BJ (cell line): ENCODE measurements around the gene TEX36. TPM values are rescaled to one million over a fixed set of nuclear protein-coding genes. Genes with fewer than 3 reads are reported as not detected.
A peak's percentile ranks its signal among the peaks of the same experiment; 100 is the strongest.

Experiments used
- CTCF ChIA-PET: fragments of 350-600 bp; formaldehyde crosslinking; extraction: SDS; loops from one replicate; lab custom pipeline; 2021; ENCODE audit warnings: antibody characterized with exemption, inconsistent platforms; lab: Yijun Ruan, JAX
- POLR2A ChIA-PET: fragments of 300-600 bp; sonication (Branson Sonifier 250); formaldehyde crosslinking; extraction: SDS; loops from one replicate; lab custom pipeline; 2021; ENCODE audit warnings: antibody characterized with exemption; lab: Charles Lee
- DNase-seq: peaks from one replicate; pipeline ENCODE4 v3.0.0-alpha.2; 2011; ENCODE audit warnings: low read depth
- H3K27me3 ChIP-seq: 2 replicates; pipeline ENCODE4 v1.6.0; 2011; ENCODE audit warnings: low read length; ENCODE audit not compliant: control insufficient read depth, insufficient read depth
- H3K36me3 ChIP-seq: 2 replicates; pipeline ENCODE4 v1.5.1; 2011; ENCODE audit warnings: low read length; ENCODE audit not compliant: control insufficient read depth, insufficient read depth
- H3K4me3 ChIP-seq: 2 replicates; pipeline ENCODE4 v1.5.1; 2011; ENCODE audit warnings: low read depth, mild to moderate bottlenecking, control low read depth, low read length
- polyA plus RNA-seq: library from polyadenylated mRNA; depleted of rRNA; stranded (reverse); fragments of >200 nt; gene quantifications from 2 replicates; pipeline ENCODE4 v1.2.3, GENCODE V29; 2011
- TF ChIP-seq, protein P1 (sequence below): IDR thresholded peaks from 2 replicates; pipeline ENCODE4 v1.5.1; 2011; ENCODE audit warnings: low read depth, mild to moderate bottlenecking, control low read depth, inconsistent platforms, low read length, moderate library complexity; ENCODE audit not compliant: insufficient read depth

The TEX36 gene
- polyA plus RNA-seq, 1 experiment: not detected

GRCh38 chr10:125708971-125709503 lies 26.1 kb upstream of the TEX36 start:
- Histone ChIP-seq H3K27me3 (no peaks in the 10 kb centered on the region), H3K36me3 (no peaks in the 10 kb centered on the region), H3K4me3 (no peak overlapping the region)
- ChIA-PET POLR2A (interaction anchor here (0.5 kb wide), 1 partner anchor 8 kb away, joined by 3 read pairs; no protein-coding TSS in a partner anchor), CTCF (interaction anchor here (0.6 kb wide), 1 partner anchor 9 kb away, joined by 3 read pairs; no protein-coding TSS in a partner anchor)
- TF ChIP-seq, protein P1, sequence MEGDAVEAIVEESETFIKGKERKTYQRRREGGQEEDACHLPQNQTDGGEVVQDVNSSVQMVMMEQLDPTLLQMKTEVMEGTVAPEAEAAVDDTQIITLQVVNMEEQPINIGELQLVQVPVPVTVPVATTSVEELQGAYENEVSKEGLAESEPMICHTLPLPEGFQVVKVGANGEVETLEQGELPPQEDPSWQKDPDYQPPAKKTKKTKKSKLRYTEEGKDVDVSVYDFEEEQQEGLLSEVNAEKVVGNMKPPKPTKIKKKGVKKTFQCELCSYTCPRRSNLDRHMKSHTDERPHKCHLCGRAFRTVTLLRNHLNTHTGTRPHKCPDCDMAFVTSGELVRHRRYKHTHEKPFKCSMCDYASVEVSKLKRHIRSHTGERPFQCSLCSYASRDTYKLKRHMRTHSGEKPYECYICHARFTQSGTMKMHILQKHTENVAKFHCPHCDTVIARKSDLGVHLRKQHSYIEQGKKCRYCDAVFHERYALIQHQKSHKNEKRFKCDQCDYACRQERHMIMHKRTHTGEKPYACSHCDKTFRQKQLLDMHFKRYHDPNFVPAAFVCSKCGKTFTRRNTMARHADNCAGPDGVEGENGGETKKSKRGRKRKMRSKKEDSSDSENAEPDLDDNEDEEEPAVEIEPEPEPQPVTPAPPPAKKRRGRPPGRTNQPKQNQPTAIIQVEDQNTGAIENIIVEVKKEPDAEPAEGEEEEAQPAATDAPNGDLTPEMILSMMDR: no peak
- no peak for DNase-seq

- peak; percentile 50 for DNase-seq
- H3K27me3 ChIP-seq: no peaks in the 10 kb centered on the region
- POLR2A ChIA-PET: no interaction called here
- CTCF ChIA-PET: interaction anchor here (0.6 to 1.2 kb wide), 2 partner anchors 579 to 658 kb away, joined by 3 read pairs; no protein-coding TSS in a partner anchor
- no peaks in the 10 kb centered on the region for H3K36me3 ChIP-seq
- no peak overlapping the region for H3K4me3 ChIP-seq
- TF ChIP-seq, protein P1: no peak
Observed at GRCh38 chr10:125707541-125708468, 24.8 kb upstream of the TEX36 start.

GRCh38 chr10:125700355-125700911 lies 17.5 kb upstream of the TEX36 start:
- no peak for DNase-seq
- H3K36me3 ChIP-seq: no peaks in the 10 kb centered on the region
- POLR2A ChIA-PET: interaction anchor here (0.5 to 0.6 kb wide), 2 partner anchors 9 to 1112 kb away, joined by 3 to 5 read pairs; no protein-coding TSS in a partner anchor
- CTCF ChIA-PET: interaction anchor here (0.6 to 2.1 kb wide), 3 partner anchors 8 to 92 kb away, joined by 3 to 6 read pairs (median 3); no protein-coding TSS in a partner anchor
- H3K4me3 ChIP-seq: no peak overlapping the region
- TF ChIP-seq, protein P1: peak; percentile 35
- H3K27me3 ChIP-seq: peaks cover 2% of the 10 kb centered on the region; the same call in 1 of the 2 replicates

- CTCF ChIA-PET: interaction anchor here (0.9 to 2.1 kb wide), 2 partner anchors 9 to 13 kb away, joined by 3 to 6 read pairs; no protein-coding TSS in a partner anchor
- Histone ChIP-seq H3K27me3 (peaks cover 2% of the 10 kb centered on the region; the same call in 1 of the 2 replicates), H3K36me3 (no peaks in the 10 kb centered on the region), H3K4me3 (no peak overlapping the region)
- TF ChIP-seq, protein P1: no peak
- POLR2A ChIA-PET: no interaction called here
- DNase-seq: no peak
Observed at GRCh38 chr10:125699562-125700143, 16.7 kb upstream of the TEX36 start.
